ENCODE results near the gene CNNM1. TPM values are rescaled to one million over a fixed set of nuclear protein-coding genes. Genes with fewer than 3 reads are reported as not detected.

The CNNM1 gene
- total and polyA plus RNA-seq, 9 of the 15 experiments (the other 6 are each of a cell fraction or from before 2014, with no cell fraction given), result not detected

GRCh38 chr10:99280472-99280871 lies 48.7 kb upstream of the CNNM1 start:
- no peak overlapping the region for H3K9ac ChIP-seq (ENCODE audit: insufficient read depth in 1 of 2, low read depth in 2 of 2, low read length in 2 of 2)
- H3K36me3 ChIP-seq (ENCODE audit: control insufficient read depth, insufficient read depth, low read length), result no peaks in the 10 kb centered on the region
- BruUV-seq (replicated peaks), result no TSS peak
- ATAC-seq, result no peak
- no peaks in the 10 kb centered on the region for H3K27me3 ChIP-seq (ENCODE audit: control insufficient read depth in 2 of 2, insufficient read depth in 2 of 2, low read length in 2 of 2)
- H3K4me2 ChIP-seq (ENCODE audit: insufficient read depth, low read length), result no peak overlapping the region
- no peak for FAIRE-seq
- TF ChIP-seq ADNP (tag; IDR thresholded peaks at IDR 0.05) (no peak), PHTF2 (CRISPR knock-in tag; IDR thresholded peaks at IDR 0.05) (no peak), ZNF707 (CRISPR knock-in tag; conservative IDR thresholded peaks at IDR 0.05) (no peak), GTF2F1 (IDR thresholded peaks at IDR 0.05; ENCODE audit: low read depth, low read length) (no peak), ZNF586 (CRISPR knock-in tag; conservative IDR thresholded peaks at IDR 0.05) (no peak), TFAP4 (CRISPR knock-in tag; IDR thresholded peaks at IDR 0.05; ENCODE audit: borderline replicate concordance) (no peak), NFATC3 (IDR thresholded peaks at IDR 0.05) (no peak), ZBTB2 (IDR thresholded peaks at IDR 0.05) (no peak), TAF9B (IDR thresholded peaks at IDR 0.05; ENCODE audit: partially characterized antibody) (no peak), PRMT5 (CRISPR knock-in tag; IDR thresholded peaks at IDR 0.05) (no peak)
- WGBS (ENCODE audit: insufficient coverage, low coverage, missing lambda C conversion rate), result 0% methylated on average over 2 of the region's 2 CpGs
- H3K4me3 ChIP-seq, result no peak overlapping the region
- H4K20me1 ChIP-seq (replicated peaks; ENCODE audit: control insufficient read depth, insufficient read depth, low read length), result no peaks in the 10 kb centered on the region
- no peak overlapping the region for H2AFZ ChIP-seq (ENCODE audit: low read depth, low read length)
- H3K9me3 ChIP-seq (replicated peaks; ENCODE audit: control insufficient read depth, insufficient read depth, low read depth, low read length), result peaks cover 2% of the 10 kb centered on the region; the same call in 1 of the 2 replicates
- no peaks in the 10 kb centered on the region for H3K9me1 ChIP-seq (ENCODE audit: control insufficient read depth, insufficient read depth, low read length)
- ChIA-PET POLR2A (no interaction called here), CTCF (ENCODE audit: low intra/inter-chr PET ratio) (no interaction called here)
- H3K27ac ChIP-seq (ENCODE audit: extremely low read depth, low read depth, low read length), result no peak overlapping the region
- in situ Hi-C loops (cut with MboI), result no loop called here
- no peak for DNase-seq (ENCODE audit: extremely low read depth in 1 of 4, low spot score in 3 of 4)
- intact Hi-C loops (cut with micrococcal nuclease), result no loop called here
- no peaks in the 10 kb centered on the region for H3K79me2 ChIP-seq (ENCODE audit: control insufficient read depth, insufficient read depth, low read length)
- no peaks in the 10 kb centered on the region for H3K4me1 ChIP-seq (replicated peaks in 1 of 2; ENCODE audit: control insufficient read depth in 2 of 2, insufficient read depth in 2 of 2, low read length in 2 of 2)
